ENCODE measurements around the gene SGIP1. TPM values are rescaled to one million over a fixed set of nuclear protein-coding genes. Genes with fewer than 3 reads are reported as not detected.

SGIP1 gene
- total RNA-seq, 2 donors from 2014 or later: 0.59 to 38.4 TPM

GRCh38 chr1:66768965-66769364 lies 235.0 kb downstream of the SGIP1 start:
- Histone ChIP-seq H3K36me3 (no peaks in the 10 kb centered on the region), H3K4me1 (replicated peaks) (no peaks in the 10 kb centered on the region), H3K27me3 (replicated peaks; ENCODE audit: insufficient read depth) (no peaks in the 10 kb centered on the region), H3K27ac (no peak overlapping the region), H3K9me3 (no peaks in the 10 kb centered on the region), H3K4me3 (no peak overlapping the region)
- DNase-seq (ENCODE audit: low spot score): no peak
- 92% methylated on average over 1 of the region's 1 CpG for WGBS
- no peak for TF ChIP-seq POLR2A (IDR thresholded peaks at IDR 0.05)
- no peak for TF ChIP-seq POLR2AphosphoS5 (IDR thresholded peaks at IDR 0.05)
- no peak for TF ChIP-seq CTCF (IDR thresholded peaks at IDR 0.05)
- intact Hi-C loops (cut with DNase I): loop anchor here (5.0 kb wide), 1 partner anchor 228 kb away; no protein-coding TSS in a partner anchor

- intact Hi-C loops (cut with DNase I): loop anchor here (5.0 kb wide), 1 partner anchor 228 kb away; no protein-coding TSS in a partner anchor
- H3K27ac ChIP-seq: no peak overlapping the region
- H3K4me3 ChIP-seq: no peak overlapping the region
- H3K9me3 ChIP-seq: no peaks in the 10 kb centered on the region
- 88% methylated on average over 7 of the region's 7 CpGs for WGBS
- H3K27me3 ChIP-seq (replicated peaks; ENCODE audit: insufficient read depth): no peaks in the 10 kb centered on the region
- no peak for TF ChIP-seq POLR2A (IDR thresholded peaks at IDR 0.05)
- TF ChIP-seq CTCF (IDR thresholded peaks at IDR 0.05): no peak
- no peak for TF ChIP-seq POLR2AphosphoS5 (IDR thresholded peaks at IDR 0.05)
- DNase-seq (ENCODE audit: low spot score): no peak
- H3K36me3 ChIP-seq: no peaks in the 10 kb centered on the region
- no peaks in the 10 kb centered on the region for H3K4me1 ChIP-seq (replicated peaks)
These were observed 235.7 kb downstream of the SGIP1 start for GRCh38 chr1:66769512-66770229.

- H3K27me3 ChIP-seq (replicated peaks; ENCODE audit: insufficient read depth): no peaks in the 10 kb centered on the region
- H3K4me1 ChIP-seq (replicated peaks): no peaks in the 10 kb centered on the region
- H3K36me3 ChIP-seq: no peaks in the 10 kb centered on the region
- DNase-seq (ENCODE audit: low spot score): no peak
- no peaks in the 10 kb centered on the region for H3K9me3 ChIP-seq
- no peak overlapping the region for H3K4me3 ChIP-seq
- no peak overlapping the region for H3K27ac ChIP-seq
- intact Hi-C loops (cut with DNase I): no loop called here
- WGBS: 94% methylated on average over 2 of the region's 2 CpGs
- no peak for TF ChIP-seq POLR2A (IDR thresholded peaks at IDR 0.05)
- no peak for TF ChIP-seq CTCF (IDR thresholded peaks at IDR 0.05)
These were observed 236.3 kb downstream of the SGIP1 start for GRCh38 chr1:66770240-66770639.

GRCh38 chr1:66770694-66771093 lies 236.7 kb downstream of the SGIP1 start:
- Histone ChIP-seq H3K9me3 (no peaks in the 10 kb centered on the region), H3K27me3 (replicated peaks; ENCODE audit: insufficient read depth) (no peaks in the 10 kb centered on the region), H3K27ac (no peak overlapping the region), H3K36me3 (no peaks in the 10 kb centered on the region), H3K4me1 (replicated peaks) (no peaks in the 10 kb centered on the region), H3K4me3 (no peak overlapping the region)
- 90% methylated on average over 4 of the region's 4 CpGs for WGBS
- DNase-seq (ENCODE audit: low spot score): no peak
- no peak for TF ChIP-seq POLR2AphosphoS5 (IDR thresholded peaks at IDR 0.05)
- no peak for TF ChIP-seq POLR2A (IDR thresholded peaks at IDR 0.05)
- TF ChIP-seq CTCF (IDR thresholded peaks at IDR 0.05): no peak
- intact Hi-C loops (cut with DNase I): no loop called here

GRCh38 chr1:66773227-66773626 lies 239.3 kb downstream of the SGIP1 start:
- H3K36me3 ChIP-seq: no peaks in the 10 kb centered on the region
- 91% methylated on average over 2 of the region's 2 CpGs for WGBS
- TF ChIP-seq POLR2AphosphoS5 (IDR thresholded peaks at IDR 0.05) (no peak), CTCF (IDR thresholded peaks at IDR 0.05) (no peak), POLR2A (IDR thresholded peaks at IDR 0.05) (no peak)

More at GRCh38 chr1:66773227-66773626, 239.3 kb downstream of the SGIP1 start:
- Histone ChIP-seq H3K27me3 (replicated peaks; ENCODE audit: insufficient read depth) (no peaks in the 10 kb centered on the region), H3K4me1 (replicated peaks) (no peaks in the 10 kb centered on the region), H3K4me3 (no peak overlapping the region), H3K27ac (no peak overlapping the region), H3K9me3 (no peaks in the 10 kb centered on the region)
- DNase-seq (ENCODE audit: low spot score): no peak
- intact Hi-C loops (cut with DNase I): no loop called here

All from prostate gland (tissue), 2 donors.